ENCODE measurements around the gene RNPC3.

- TF ChIP-seq CTCF (IDR thresholded peaks at IDR 0.05) = no peak
- no peak for TF ChIP-seq POLR2A (IDR thresholded peaks at IDR 0.05)
- no peak for TF ChIP-seq POLR2AphosphoS5 (IDR thresholded peaks at IDR 0.05)
- no peak for TF ChIP-seq EP300 (IDR thresholded peaks at IDR 0.05; ENCODE audit: low read depth)
These were observed 1.8 kb downstream of the RNPC3 start for GRCh38 chr1:103527331-103527730.
